Measurements from ENCODE around the gene IGSF10.

The IGSF10 gene

GRCh38 chr3:151459358-151459757, 1.5 kb downstream of the IGSF10 start:
- DNase-seq, result no peak

GRCh38 chr3:151456065-151456464, 4.8 kb downstream of the IGSF10 start:
- no peak for DNase-seq

- no peak for DNase-seq
Measured at GRCh38 chr3:151452841-151453240, 8.0 kb downstream of the IGSF10 start.

- no peak for DNase-seq
Measured at GRCh38 chr3:151452368-151452767, 8.5 kb downstream of the IGSF10 start.

GRCh38 chr3:151446002-151446340, 14.9 kb downstream of the IGSF10 start:
- no peak for DNase-seq

- DNase-seq, result no peak
Measured at GRCh38 chr3:151445273-151446001, 15.4 kb downstream of the IGSF10 start.

- no peak for DNase-seq
Measured at GRCh38 chr3:151443583-151443982, 17.3 kb downstream of the IGSF10 start.

- DNase-seq, result no peak
Measured at GRCh38 chr3:151440940-151441339, 19.9 kb downstream of the IGSF10 start.

GRCh38 chr3:151439652-151440125, 21.2 kb downstream of the IGSF10 start:
- peak; percentile 30 for DNase-seq

GRCh38 chr3:151437906-151438305, 23.0 kb downstream of the IGSF10 start:
- no peak for DNase-seq

- DNase-seq, result no peak
Measured at GRCh38 chr3:151436675-151437446, 24.0 kb downstream of the IGSF10 start.

- DNase-seq, result no peak
Measured at GRCh38 chr3:151434151-151434890, 26.5 kb downstream of the IGSF10 start.

GRCh38 chr3:151432616-151433372, 28.1 kb downstream of the IGSF10 start:
- DNase-seq, result no peak

- no peak for DNase-seq
Measured at GRCh38 chr3:151431940-151432339, 28.9 kb downstream of the IGSF10 start.

GRCh38 chr3:151430821-151431484, 29.9 kb downstream of the IGSF10 start:
- no peak for DNase-seq

- no peak for DNase-seq
Measured at GRCh38 chr3:151428386-151428785, 32.5 kb downstream of the IGSF10 start.

- DNase-seq, result no peak
Measured at GRCh38 chr3:151426341-151426657, 34.6 kb downstream of the IGSF10 start.

GRCh38 chr3:151425627-151426340, 35.1 kb downstream of the IGSF10 start:
- DNase-seq, result no peak

- no peak for DNase-seq
Measured at GRCh38 chr3:151423091-151423490, 37.8 kb downstream of the IGSF10 start.

- DNase-seq, result no peak
Measured at GRCh38 chr3:151421938-151422337, 38.9 kb downstream of the IGSF10 start.

- DNase-seq, result no peak
Measured at GRCh38 chr3:151419806-151420205, 41.1 kb downstream of the IGSF10 start.

- no peak for DNase-seq
Measured at GRCh38 chr3:151415289-151415688, 45.6 kb downstream of the IGSF10 start.
